HepG2 (cell line): ENCODE measurements around the gene DPEP1. TPM values are rescaled to one million over a fixed set of nuclear protein-coding genes. Genes with fewer than 3 reads are reported as not detected.

Experiments used
- HDAC2 ChIP-seq: sonication (generic); formaldehyde crosslinking; IDR thresholded peaks from 2 replicates; pipeline ENCODE4 v1.4.0; 2020; ENCODE audit warnings: missing genetic modification reagents
- HMG20A ChIP-seq: IDR thresholded peaks from 2 replicates; pipeline ENCODE4 v1.6.1; 2016; ENCODE audit warnings: borderline replicate concordance
- MTF1 ChIP-seq: sonication (generic); formaldehyde crosslinking; IDR thresholded peaks from 2 replicates; pipeline ENCODE4 v1.5.0; 2020; ENCODE audit warnings: missing genetic modification reagents
- NONO ChIP-seq, 2 experiments: fragments of 450-650 bp in 1 of 2; sonication (generic) in 1 of 2; formaldehyde crosslinking in 1 of 2; IDR thresholded peaks in 1 of 2; conservative IDR thresholded peaks in 1 of 2; 2 replicates each; pipeline versions ENCODE4 v1.6.1 to v1.8.0; 2017 to 2022; ENCODE audit warnings: mild to moderate bottlenecking in 1 of 2, missing genetic modification reagents in 1 of 2, moderate library complexity in 1 of 2
- PRMT3 ChIP-seq: sonication (generic); formaldehyde crosslinking; IDR thresholded peaks from 2 replicates; pipeline ENCODE4 v1.8.1; 2022; ENCODE audit warnings: low read depth, mild to moderate bottlenecking, moderate library complexity, missing genetic modification reagents, borderline replicate concordance
- TCF12 ChIP-seq, 2 experiments: fragments of 450-650 bp in 1 of 2; sonication (generic) in 1 of 2; formaldehyde crosslinking in 1 of 2; IDR thresholded peaks; 2 replicates each; pipeline versions ENCODE4 v1.6.1 to v1.8.0; 2017 to 2022; ENCODE audit warnings: antibody characterized with exemption in 1 of 2, mild to moderate bottlenecking in 1 of 2, missing genetic modification reagents in 1 of 2, moderate library complexity in 1 of 2
- TCF7 ChIP-seq: sonication (generic); IDR thresholded peaks from 2 replicates; pipeline ENCODE4 v1.6.1; 2016; ENCODE audit warnings: antibody characterized with exemption, low read depth
- WIZ ChIP-seq: sonication (generic); formaldehyde crosslinking; IDR thresholded peaks from 2 replicates; pipeline ENCODE4 v1.5.1; 2020; ENCODE audit warnings: mild to moderate bottlenecking, missing genetic modification reagents
- polyA plus RNA-seq, 8 experiments: library from polyadenylated mRNA; depleted of rRNA in 3 of 8; stranded (reverse) in 7 of 8; unstranded in 1 of 8; fragments of >200 nt; fragmentation: Illumina TruSeq in 4 of 8; extraction: Trizol in 4 of 8; gene quantifications; 2 replicates each; pipeline versions ENCODE4 v1.2.1 to v1.2.3, GENCODE V29; 2011 to 2016; ENCODE audit warnings: low read depth in 4 of 8, missing spikeins in 1 of 8, mixed read lengths in 1 of 8; ENCODE audit not compliant: insufficient read depth in 1 of 8
- total RNA-seq, 5 experiments: library from RNA; depleted of rRNA; stranded (reverse); fragments of >200 nt; fragmentation: Illumina TruSeq; extraction: Trizol; gene quantifications; 2 replicates each; pipeline ENCODE4 v1.2.3, GENCODE V29; 2016; ENCODE audit warnings: low read depth in 1 of 5
- TF ChIP-seq, protein P1 (sequence below), 2 experiments: fragments of 450-650 bp in 1 of 2; sonication (generic) in 1 of 2; formaldehyde crosslinking; IDR thresholded peaks; 2 replicates each; pipeline versions ENCODE4 v1.5.0 to v1.8.0; 2020 to 2022; ENCODE audit warnings: mild to moderate bottlenecking in 1 of 2, missing genetic modification reagents in 1 of 2
- TF ChIP-seq, protein P2 (sequence below): sonication (generic); formaldehyde crosslinking; IDR thresholded peaks from 2 replicates; pipeline ENCODE4 v1.4.0; 2020; ENCODE audit warnings: mild to moderate bottlenecking, missing genetic modification reagents
- TF ChIP-seq, protein P3 (sequence below): IDR thresholded peaks from 2 replicates; pipeline ENCODE4 v1.6.1; 2016; ENCODE audit warnings: missing compliant biosample characterization, missing genetic modification reagents, borderline replicate concordance
- TF ChIP-seq, protein P4 (sequence below), 2 experiments: sonication (generic) in 1 of 2; formaldehyde crosslinking in 1 of 2; IDR thresholded peaks; 2 replicates each; pipeline versions ENCODE4 v1.4.0 to v1.6.1; 2016 to 2020; ENCODE audit warnings: borderline replicate concordance in 1 of 2, low read depth in 1 of 2, mild to moderate bottlenecking in 1 of 2, missing genetic modification reagents in 1 of 2

The DPEP1 gene
- total and polyA plus RNA-seq, 2 of the 13 experiments (the other 11 are each of a cell fraction or from before 2014, with no cell fraction given), result 37.6 to 52.2 TPM

DNA sequence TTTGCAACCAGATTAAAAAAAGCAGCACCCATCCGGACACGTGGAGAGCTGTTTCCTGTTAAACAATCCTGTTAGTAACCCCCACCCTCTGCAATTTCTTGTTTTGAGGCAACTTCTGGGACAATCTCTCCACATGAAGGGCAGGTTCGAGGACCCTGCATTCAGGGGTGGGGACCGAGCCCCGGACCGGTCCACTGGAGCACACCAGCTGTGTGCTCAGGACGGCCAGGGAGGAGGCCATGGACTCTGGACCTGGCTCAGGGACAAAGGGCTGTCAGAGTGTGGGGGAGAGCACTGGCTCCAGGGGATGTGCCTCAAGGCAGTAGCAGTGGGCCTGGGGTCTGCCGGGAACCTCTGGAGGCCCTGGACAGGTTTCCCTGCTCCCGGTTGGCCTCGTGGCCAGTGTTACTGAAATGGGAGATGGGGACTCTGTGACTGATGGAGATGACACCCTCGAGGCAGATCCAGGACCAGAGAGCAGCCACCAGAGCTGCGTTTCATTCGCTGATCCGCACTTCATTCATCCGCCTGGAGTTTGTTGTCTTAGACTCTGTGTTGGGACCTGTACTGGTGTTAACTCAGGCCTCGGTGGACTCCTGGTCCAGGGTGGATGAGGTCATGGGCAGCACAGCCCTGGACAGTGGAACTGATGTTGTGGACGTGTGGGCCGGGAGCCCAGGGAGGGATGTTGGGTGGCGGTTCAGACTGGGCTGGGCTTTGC, 40.8 kb upstream of the DPEP1 start (continued):
- TF ChIP-seq, protein P1, sequence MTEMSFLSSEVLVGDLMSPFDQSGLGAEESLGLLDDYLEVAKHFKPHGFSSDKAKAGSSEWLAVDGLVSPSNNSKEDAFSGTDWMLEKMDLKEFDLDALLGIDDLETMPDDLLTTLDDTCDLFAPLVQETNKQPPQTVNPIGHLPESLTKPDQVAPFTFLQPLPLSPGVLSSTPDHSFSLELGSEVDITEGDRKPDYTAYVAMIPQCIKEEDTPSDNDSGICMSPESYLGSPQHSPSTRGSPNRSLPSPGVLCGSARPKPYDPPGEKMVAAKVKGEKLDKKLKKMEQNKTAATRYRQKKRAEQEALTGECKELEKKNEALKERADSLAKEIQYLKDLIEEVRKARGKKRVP (CRISPR knock-in tag; IDR thresholded peaks at IDR 0.05), result no peak
- TF ChIP-seq TCF12 (IDR thresholded peaks at IDR 0.05), result no peak
- TF ChIP-seq TCF12 (CRISPR knock-in tag; IDR thresholded peaks at IDR 0.05), result no peak
- TF ChIP-seq PRMT3 (CRISPR knock-in tag), result no peak
- peak; percentile 43; the same call in 1 of the 2 replicates for TF ChIP-seq HMG20A
- no peak; the same call in 1 of the 2 replicates for TF ChIP-seq MTF1 (CRISPR knock-in tag)
- TF ChIP-seq WIZ (CRISPR knock-in tag), result no peak
- TF ChIP-seq HDAC2 (CRISPR knock-in tag), result 0 out of 2 replicates have a peak, but pooled peaks have one; percentile 87
- TF ChIP-seq, protein P2, sequence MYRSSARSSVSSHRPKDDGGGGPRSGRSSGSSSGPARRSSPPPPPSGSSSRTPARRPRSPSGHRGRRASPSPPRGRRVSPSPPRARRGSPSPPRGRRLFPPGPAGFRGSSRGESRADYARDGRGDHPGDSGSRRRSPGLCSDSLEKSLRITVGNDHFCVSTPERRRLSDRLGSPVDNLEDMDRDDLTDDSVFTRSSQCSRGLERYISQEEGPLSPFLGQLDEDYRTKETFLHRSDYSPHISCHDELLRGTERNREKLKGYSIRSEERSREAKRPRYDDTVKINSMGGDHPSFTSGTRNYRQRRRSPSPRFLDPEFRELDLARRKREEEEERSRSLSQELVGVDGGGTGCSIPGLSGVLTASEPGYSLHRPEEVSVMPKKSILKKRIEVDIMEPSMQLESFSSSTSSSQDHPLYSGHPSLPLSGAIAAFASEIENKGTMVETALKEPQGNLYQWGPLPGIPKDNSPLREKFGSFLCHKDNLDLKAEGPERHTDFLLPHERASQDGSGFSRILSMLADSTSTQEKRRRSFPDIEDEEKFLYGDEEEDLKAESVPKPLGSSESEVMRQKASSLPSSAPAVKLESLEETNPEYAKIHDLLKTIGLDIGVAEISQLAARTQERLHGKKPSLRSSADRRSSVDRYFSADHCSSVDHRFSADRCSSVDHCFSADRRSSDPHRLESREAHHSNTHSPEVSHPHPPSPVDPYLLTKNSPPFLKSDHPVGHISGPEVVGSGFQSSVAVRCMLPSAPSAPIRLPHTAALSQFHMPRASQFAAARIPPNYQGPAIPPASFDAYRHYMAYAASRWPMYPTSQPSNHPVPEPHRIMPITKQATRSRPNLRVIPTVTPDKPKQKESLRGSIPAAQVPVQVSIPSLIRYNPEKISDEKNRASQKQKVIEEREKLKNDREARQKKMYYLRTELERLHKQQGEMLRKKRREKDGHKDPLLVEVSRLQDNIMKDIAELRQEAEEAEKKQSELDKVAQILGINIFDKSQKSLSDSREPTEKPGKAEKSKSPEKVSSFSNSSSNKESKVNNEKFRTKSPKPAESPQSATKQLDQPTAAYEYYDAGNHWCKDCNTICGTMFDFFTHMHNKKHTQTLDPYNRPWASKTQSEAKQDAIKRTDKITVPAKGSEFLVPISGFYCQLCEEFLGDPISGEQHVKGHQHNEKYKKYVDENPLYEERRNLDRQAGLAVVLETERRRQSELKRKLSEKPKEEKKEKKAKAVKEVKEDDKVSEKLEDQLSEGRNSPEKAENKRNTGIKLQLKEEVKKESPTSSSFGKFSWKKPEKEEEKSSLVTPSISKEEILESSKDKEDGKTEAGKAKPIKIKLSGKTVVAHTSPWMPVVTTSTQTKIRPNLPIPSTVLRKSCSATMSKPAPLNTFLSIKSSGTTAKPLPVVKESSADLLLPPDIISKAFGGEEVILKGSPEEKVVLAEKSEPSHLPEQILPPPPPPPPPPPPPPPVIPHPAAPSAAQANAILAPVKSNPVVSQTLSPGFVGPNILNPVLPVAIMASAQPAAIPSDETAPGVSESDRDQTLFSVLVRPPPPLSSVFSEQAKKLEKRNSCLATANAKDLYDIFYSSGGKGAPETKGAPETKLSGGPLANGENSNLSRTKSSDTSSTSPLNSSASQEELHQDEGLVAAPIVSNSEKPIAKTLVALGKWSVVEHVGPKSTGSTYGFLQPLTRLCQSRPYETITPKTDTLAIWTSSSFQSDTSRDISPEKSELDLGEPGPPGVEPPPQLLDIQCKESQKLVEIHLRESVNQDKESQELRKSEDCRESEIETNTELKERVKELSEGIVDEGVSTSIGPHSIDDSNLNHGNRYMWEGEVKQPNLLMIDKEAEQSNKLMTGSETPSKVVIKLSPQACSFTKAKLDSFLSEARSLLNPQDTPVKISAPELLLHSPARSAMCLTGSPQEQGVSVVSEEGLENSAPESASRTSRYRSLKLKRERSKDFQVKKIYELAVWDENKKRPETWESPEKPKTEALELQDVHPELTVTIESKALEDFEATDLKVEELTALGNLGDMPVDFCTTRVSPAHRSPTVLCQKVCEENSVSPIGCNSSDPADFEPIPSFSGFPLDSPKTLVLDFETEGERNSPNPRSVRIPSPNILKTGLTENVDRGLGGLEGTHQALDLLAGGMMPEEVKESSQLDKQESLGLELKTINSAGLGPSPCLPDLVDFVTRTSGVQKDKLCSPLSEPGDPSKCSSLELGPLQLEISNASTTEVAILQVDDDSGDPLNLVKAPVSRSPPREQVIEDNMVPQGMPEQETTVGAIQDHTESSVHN (CRISPR knock-in tag), result 0 out of 2 replicates have a peak, but pooled peaks have one; percentile 51
- TF ChIP-seq, protein P3, sequence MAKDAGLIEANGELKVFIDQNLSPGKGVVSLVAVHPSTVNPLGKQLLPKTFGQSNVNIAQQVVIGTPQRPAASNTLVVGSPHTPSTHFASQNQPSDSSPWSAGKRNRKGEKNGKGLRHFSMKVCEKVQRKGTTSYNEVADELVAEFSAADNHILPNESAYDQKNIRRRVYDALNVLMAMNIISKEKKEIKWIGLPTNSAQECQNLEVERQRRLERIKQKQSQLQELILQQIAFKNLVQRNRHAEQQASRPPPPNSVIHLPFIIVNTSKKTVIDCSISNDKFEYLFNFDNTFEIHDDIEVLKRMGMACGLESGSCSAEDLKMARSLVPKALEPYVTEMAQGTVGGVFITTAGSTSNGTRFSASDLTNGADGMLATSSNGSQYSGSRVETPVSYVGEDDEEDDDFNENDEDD (CRISPR knock-in tag), result peak; percentile 53; the same call in 1 of the 2 replicates
- TF ChIP-seq NONO (IDR thresholded peaks at IDR 0.05), result no peak
- TF ChIP-seq NONO (CRISPR knock-in tag; conservative IDR thresholded peaks at IDR 0.05), result peak; percentile 83
- TF ChIP-seq, protein P4, sequence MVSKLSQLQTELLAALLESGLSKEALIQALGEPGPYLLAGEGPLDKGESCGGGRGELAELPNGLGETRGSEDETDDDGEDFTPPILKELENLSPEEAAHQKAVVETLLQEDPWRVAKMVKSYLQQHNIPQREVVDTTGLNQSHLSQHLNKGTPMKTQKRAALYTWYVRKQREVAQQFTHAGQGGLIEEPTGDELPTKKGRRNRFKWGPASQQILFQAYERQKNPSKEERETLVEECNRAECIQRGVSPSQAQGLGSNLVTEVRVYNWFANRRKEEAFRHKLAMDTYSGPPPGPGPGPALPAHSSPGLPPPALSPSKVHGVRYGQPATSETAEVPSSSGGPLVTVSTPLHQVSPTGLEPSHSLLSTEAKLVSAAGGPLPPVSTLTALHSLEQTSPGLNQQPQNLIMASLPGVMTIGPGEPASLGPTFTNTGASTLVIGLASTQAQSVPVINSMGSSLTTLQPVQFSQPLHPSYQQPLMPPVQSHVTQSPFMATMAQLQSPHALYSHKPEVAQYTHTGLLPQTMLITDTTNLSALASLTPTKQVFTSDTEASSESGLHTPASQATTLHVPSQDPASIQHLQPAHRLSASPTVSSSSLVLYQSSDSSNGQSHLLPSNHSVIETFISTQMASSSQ (IDR thresholded peaks at IDR 0.05; ENCODE audit: low read depth), result no peak; the same call in 1 of the 2 replicates
- TF ChIP-seq, protein P4 (CRISPR knock-in tag; IDR thresholded peaks at IDR 0.05; ENCODE audit: borderline replicate concordance), result peak; percentile 35; the same call in 1 of the 2 replicates
- no peak for TF ChIP-seq TCF7
